ENCODE measurements around the gene GTF3C4.

Gene GTF3C4

DNA sequence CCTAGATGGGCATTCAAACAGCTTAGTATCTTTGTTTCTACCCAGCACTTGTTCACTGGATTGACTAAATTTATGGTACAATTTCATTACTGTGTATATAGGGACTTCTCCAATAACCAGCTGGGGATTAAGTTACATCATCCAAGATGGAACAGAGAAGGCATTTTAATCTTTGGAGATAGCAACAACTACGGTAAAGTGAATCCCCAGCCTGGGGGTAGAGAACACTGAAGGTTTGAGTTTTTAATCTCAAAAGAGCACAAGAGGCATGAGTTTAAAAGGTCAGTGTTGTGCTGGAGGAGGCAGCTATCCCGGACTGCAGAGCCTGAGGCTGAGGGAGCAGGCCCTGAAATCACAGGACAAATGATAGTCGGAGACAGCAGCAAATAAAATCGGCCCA lies 29.0 kb upstream of the GTF3C4 start:
- no peak overlapping the region for H3K4me2 ChIP-seq (ENCODE audit: low read length)
- no peak overlapping the region for H3K27ac ChIP-seq (ENCODE audit: low read depth, low read length)
- H3K9me3 ChIP-seq (ENCODE audit: control insufficient read depth, insufficient read depth, low read length) = no peaks in the 10 kb centered on the region
- no peaks in the 10 kb centered on the region for H4K20me1 ChIP-seq (ENCODE audit: control insufficient read depth, insufficient read depth, low read depth, low read length)
- H3K79me2 ChIP-seq (ENCODE audit: control insufficient read depth, low read length) = no peaks in the 10 kb centered on the region
- H3K4me3 ChIP-seq (ENCODE audit: low read length) = no peak overlapping the region
- no peaks in the 10 kb centered on the region for H3K27me3 ChIP-seq (ENCODE audit: control insufficient read depth, low read length)
- TF ChIP-seq, protein P1, sequence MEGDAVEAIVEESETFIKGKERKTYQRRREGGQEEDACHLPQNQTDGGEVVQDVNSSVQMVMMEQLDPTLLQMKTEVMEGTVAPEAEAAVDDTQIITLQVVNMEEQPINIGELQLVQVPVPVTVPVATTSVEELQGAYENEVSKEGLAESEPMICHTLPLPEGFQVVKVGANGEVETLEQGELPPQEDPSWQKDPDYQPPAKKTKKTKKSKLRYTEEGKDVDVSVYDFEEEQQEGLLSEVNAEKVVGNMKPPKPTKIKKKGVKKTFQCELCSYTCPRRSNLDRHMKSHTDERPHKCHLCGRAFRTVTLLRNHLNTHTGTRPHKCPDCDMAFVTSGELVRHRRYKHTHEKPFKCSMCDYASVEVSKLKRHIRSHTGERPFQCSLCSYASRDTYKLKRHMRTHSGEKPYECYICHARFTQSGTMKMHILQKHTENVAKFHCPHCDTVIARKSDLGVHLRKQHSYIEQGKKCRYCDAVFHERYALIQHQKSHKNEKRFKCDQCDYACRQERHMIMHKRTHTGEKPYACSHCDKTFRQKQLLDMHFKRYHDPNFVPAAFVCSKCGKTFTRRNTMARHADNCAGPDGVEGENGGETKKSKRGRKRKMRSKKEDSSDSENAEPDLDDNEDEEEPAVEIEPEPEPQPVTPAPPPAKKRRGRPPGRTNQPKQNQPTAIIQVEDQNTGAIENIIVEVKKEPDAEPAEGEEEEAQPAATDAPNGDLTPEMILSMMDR (IDR thresholded peaks at IDR 0.05; ENCODE audit: low read depth, low read length, poor library complexity, severe bottlenecking) = no peak
- no peak for TF ChIP-seq EZH2phosphoT487 (IDR thresholded peaks at IDR 0.05; ENCODE audit: borderline replicate concordance, low read length)
- H3K9me2 ChIP-seq (replicated peaks; ENCODE audit: control insufficient read depth, low read length) = no peaks in the 10 kb centered on the region
- H3K4me1 ChIP-seq (ENCODE audit: control insufficient read depth, low read length) = no peaks in the 10 kb centered on the region
- H3K36me3 ChIP-seq (ENCODE audit: control insufficient read depth, low read length) = peaks cover 91% of the 10 kb centered on the region
- H3F3A ChIP-seq (ENCODE audit: control insufficient read depth, insufficient read depth) = no peaks in the 10 kb centered on the region

GRCh38 chr9:132644251-132644650 lies 26.0 kb upstream of the GTF3C4 start:
- Histone ChIP-seq H3F3A (ENCODE audit: control insufficient read depth, insufficient read depth) (no peaks in the 10 kb centered on the region), H3K4me2 (ENCODE audit: low read length) (no peak overlapping the region), H3K27ac (ENCODE audit: low read depth, low read length) (no peak overlapping the region), H3K4me1 (ENCODE audit: control insufficient read depth, low read length) (no peaks in the 10 kb centered on the region), H3K4me3 (ENCODE audit: low read length) (no peak overlapping the region), H3K36me3 (ENCODE audit: control insufficient read depth, low read length) (peaks cover 97% of the 10 kb centered on the region), H3K9me2 (replicated peaks; ENCODE audit: control insufficient read depth, low read length) (no peaks in the 10 kb centered on the region), H3K79me2 (ENCODE audit: control insufficient read depth, low read length) (no peaks in the 10 kb centered on the region), H3K9me3 (ENCODE audit: control insufficient read depth, insufficient read depth, low read length) (no peaks in the 10 kb centered on the region), H4K20me1 (ENCODE audit: control insufficient read depth, insufficient read depth, low read depth, low read length) (no peaks in the 10 kb centered on the region), H3K27me3 (ENCODE audit: control insufficient read depth, low read length) (no peaks in the 10 kb centered on the region)
- TF ChIP-seq EZH2phosphoT487 (IDR thresholded peaks at IDR 0.05; ENCODE audit: borderline replicate concordance, low read length) = no peak
- TF ChIP-seq, protein P1 (IDR thresholded peaks at IDR 0.05; ENCODE audit: low read depth, low read length, poor library complexity, severe bottlenecking) = peak; percentile 56

GRCh38 chr9:132645306-132645705 lies 25.0 kb upstream of the GTF3C4 start:
- Histone ChIP-seq H4K20me1 (ENCODE audit: control insufficient read depth, insufficient read depth, low read depth, low read length) (no peaks in the 10 kb centered on the region), H3F3A (ENCODE audit: control insufficient read depth, insufficient read depth) (no peaks in the 10 kb centered on the region), H3K36me3 (ENCODE audit: control insufficient read depth, low read length) (peaks cover 97% of the 10 kb centered on the region), H3K79me2 (ENCODE audit: control insufficient read depth, low read length) (no peaks in the 10 kb centered on the region), H3K9me3 (ENCODE audit: control insufficient read depth, insufficient read depth, low read length) (no peaks in the 10 kb centered on the region), H3K27ac (ENCODE audit: low read depth, low read length) (no peak overlapping the region), H3K4me3 (ENCODE audit: low read length) (no peak overlapping the region), H3K4me1 (ENCODE audit: control insufficient read depth, low read length) (no peaks in the 10 kb centered on the region), H3K4me2 (ENCODE audit: low read length) (no peak overlapping the region), H3K27me3 (ENCODE audit: control insufficient read depth, low read length) (no peaks in the 10 kb centered on the region), H3K9me2 (replicated peaks; ENCODE audit: control insufficient read depth, low read length) (no peaks in the 10 kb centered on the region)
- no peak for TF ChIP-seq EZH2phosphoT487 (IDR thresholded peaks at IDR 0.05; ENCODE audit: borderline replicate concordance, low read length)
- TF ChIP-seq, protein P1 (IDR thresholded peaks at IDR 0.05; ENCODE audit: low read depth, low read length, poor library complexity, severe bottlenecking) = no peak

DNA sequence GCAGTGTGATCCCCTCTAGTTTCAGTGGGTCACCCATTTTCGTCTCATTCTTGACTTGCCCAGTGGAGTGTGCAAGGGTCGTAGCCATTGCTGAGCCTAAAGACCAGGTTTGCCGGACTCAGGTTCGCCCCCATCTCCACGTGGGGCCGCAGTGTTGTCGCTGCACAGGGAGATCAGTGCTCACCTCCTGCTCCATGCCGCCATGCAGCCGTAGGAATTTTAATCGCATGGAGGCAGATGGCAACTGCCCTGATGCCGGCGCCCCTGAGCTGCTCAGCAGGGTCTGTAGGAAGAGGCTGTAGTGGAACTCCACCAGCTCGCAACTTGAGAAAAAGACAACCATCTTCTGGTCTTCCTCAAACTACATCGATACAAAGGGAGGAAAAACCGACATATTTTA lies 24.6 kb upstream of the GTF3C4 start:
- TF ChIP-seq, protein P1 (IDR thresholded peaks at IDR 0.05; ENCODE audit: low read depth, low read length, poor library complexity, severe bottlenecking) = no peak
- no peak for TF ChIP-seq EZH2phosphoT487 (IDR thresholded peaks at IDR 0.05; ENCODE audit: borderline replicate concordance, low read length)
- H3K27ac ChIP-seq (ENCODE audit: low read depth, low read length) = no peak overlapping the region

More for the DNA sequence above, 24.6 kb upstream of the GTF3C4 start:
- Histone ChIP-seq H3K36me3 (ENCODE audit: control insufficient read depth, low read length) (peaks cover 97% of the 10 kb centered on the region), H3K4me3 (ENCODE audit: low read length) (no peak overlapping the region), H3K4me2 (ENCODE audit: low read length) (no peak overlapping the region), H3K9me2 (replicated peaks; ENCODE audit: control insufficient read depth, low read length) (no peaks in the 10 kb centered on the region), H4K20me1 (ENCODE audit: control insufficient read depth, insufficient read depth, low read depth, low read length) (no peaks in the 10 kb centered on the region), H3F3A (ENCODE audit: control insufficient read depth, insufficient read depth) (no peaks in the 10 kb centered on the region), H3K4me1 (ENCODE audit: control insufficient read depth, low read length) (no peaks in the 10 kb centered on the region), H3K27me3 (ENCODE audit: control insufficient read depth, low read length) (no peaks in the 10 kb centered on the region), H3K79me2 (ENCODE audit: control insufficient read depth, low read length) (no peaks in the 10 kb centered on the region), H3K9me3 (ENCODE audit: control insufficient read depth, insufficient read depth, low read length) (no peaks in the 10 kb centered on the region)
